Activated naive CD4-positive, alpha-beta T cell treated with Interleukin-2 at 50 U/mL for 16 hours (primary cell): Measurements from ENCODE around the gene CCDC18.
A peak's percentile ranks its signal among the peaks of the same experiment; 100 is the strongest.
"Not testable (repeated sequence)": the region's sequence is repeated elsewhere in the genome, so short reads cannot be mapped to it uniquely, and the experiment has no call there.

Source experiments
- DNase-seq: peaks from one replicate; pipeline ENCODE4 v3.0.0-alpha.2; 2020

Gene CCDC18

DNA sequence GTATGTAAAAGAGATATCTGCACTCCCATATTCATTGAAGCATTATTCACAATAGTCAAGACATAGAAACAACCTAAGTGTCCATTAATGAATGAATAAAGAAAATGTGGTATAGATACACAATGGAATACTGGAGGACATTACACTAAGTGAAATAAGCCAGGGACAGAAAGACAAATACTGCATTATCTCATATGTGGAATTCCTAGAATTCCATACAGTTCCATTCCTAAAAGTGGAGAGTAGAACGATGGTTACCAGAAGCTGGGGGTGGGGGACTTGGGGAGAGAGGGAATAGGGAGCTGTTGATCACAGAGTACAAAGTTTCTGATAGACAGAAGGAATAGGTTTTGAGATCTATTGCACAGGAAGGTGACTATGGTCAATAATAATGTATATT, 7.7 kb upstream of the CCDC18 start:
- no peak for DNase-seq

DNA sequence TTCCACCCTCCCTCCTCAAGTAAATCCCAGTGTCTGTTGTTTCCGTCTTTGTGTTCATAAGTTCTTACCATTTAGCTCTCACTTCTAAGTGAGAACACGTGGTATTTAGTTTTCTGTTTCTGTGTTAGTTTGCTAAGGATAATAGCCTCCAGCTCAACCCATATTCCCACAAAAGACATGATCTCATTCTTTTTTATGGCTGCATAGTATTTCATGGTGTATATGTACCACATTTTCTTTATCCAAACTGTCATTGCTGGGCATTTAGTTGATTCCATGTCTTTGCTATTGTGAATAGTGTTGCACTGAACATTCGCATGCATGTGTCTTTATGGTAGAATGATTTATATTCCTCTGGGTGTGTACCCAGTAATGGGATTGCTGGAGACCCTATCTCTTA, 5.9 kb upstream of the CCDC18 start:
- not testable (repeated sequence) for DNase-seq

DNA sequence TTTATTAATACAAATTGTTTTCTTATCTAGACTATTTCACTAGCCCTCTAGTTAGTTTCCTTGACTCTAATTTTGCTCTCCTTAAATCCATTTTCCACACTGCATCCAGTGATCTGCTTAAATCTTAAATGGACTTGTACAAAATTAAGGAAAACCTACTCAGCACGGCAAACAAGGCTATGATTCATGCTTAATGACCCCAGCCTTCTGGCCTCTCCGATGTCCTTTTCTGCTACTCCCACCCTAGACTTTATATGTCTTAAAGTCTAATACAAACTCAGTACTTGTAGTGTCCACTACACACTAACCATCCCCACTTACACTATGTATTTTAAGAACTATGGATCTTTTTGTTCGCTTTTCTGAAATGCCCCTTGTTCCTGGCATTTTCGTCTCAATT, 2.5 kb upstream of the CCDC18 start:
- DNase-seq, result no peak

DNA sequence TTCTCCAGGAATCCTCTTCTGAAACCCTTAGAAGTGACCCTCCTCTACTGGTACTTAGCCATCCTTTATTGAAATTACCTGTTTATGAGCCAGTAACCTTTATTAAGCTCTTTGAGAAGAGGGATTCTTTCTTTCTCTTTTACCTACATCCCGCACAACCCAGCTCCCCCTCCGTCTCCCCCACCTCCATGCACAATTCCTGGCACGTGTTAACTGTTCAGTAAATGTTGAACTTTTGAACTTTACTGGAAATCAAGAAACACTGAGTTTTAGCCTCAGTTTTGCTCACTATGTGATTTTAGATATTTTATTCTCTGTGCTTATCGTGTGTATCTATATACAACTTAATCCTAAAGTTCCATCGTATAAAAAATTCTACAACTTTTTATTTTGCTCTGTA, 2.1 kb upstream of the CCDC18 start:
- DNase-seq, result no peak

DNA sequence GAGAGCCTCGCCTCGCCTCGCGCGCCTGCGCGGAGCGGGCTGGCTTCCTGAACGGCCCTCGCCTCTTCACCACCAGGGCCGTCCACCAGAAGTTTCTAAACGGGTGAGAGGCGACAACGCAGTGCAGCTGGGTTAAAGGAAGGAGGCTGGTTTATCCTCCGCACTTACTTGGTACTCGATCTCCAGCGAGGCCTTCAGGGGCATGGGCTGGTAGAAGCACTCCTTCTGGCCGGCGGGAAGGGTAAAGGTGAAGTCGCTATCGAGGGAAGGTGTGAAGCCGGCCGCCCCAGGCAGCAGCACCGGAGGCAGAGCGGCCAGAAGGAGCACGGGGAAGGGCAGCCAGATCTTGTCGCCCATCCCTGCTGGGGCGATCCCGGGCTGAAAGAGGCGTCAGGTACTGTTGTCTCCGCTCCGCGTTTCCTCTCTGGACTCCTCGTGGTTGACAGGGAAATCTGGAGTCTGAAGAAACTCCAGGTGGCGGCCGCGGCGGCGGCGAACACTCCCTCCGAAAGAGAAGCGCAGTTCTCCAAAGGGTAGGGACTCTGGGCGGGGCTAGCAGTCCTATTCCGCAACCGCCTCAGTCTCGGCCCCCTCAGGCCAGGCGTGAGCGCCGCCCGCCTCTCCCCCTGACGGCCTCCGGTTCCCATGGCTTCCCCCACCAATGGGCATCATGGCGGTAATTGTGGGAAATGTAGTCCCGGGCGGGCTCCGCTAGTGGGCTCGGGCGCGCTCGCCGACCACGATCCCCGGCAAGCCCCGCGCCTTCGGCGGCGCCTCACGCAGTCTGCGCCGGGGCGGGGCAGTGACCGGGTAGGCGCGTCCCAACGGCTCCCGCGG, 420 bp upstream of the CCDC18 start, which contains the start of gene TMED5:
Gene TMED5 (minus strand): TSS at position 528 of the 837 bp plus-strand sequence. CDS start 171 bp downstream, at position 357.
- DNase-seq, result peak; percentile 95

DNA sequence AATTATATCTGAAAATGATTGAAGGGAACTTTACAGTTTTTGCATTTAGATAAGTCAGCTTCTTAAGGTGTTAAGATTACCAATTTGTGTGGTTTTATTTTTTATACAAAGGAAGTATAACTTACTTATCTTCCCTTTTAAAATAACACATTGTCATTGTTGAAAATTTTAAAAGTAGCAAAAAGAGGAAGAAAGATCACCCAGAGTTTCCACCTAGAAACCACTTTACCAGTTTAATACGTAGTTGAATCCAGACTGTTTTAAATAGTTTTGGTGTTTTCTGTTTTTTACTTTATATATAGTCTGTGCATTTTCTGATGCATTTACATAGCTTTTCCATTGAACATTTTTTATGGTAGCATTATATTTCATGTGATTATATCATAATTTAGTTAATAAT, 6.1 kb downstream of the CCDC18 start:
- no peak for DNase-seq

DNA sequence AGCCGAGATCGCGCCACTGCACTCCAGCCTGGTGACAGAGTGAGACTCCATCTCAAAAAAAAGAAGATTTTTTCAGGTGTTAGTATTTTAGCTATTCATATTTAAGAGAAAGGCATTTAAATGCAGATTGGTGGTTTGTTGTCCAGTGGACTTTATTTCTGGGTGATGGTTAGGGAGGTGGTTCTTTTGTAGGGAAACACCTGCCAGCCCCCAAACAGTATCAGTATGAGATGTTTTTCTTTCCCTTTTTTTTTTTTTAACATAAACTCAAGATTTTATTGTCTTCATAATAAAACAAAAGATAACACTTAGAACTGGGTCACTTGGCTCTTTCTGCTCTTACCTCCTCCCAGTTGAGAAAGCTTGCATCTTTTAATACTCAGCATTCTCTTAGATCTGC, 9.9 kb downstream of the CCDC18 start:
- DNase-seq, result no peak

DNA sequence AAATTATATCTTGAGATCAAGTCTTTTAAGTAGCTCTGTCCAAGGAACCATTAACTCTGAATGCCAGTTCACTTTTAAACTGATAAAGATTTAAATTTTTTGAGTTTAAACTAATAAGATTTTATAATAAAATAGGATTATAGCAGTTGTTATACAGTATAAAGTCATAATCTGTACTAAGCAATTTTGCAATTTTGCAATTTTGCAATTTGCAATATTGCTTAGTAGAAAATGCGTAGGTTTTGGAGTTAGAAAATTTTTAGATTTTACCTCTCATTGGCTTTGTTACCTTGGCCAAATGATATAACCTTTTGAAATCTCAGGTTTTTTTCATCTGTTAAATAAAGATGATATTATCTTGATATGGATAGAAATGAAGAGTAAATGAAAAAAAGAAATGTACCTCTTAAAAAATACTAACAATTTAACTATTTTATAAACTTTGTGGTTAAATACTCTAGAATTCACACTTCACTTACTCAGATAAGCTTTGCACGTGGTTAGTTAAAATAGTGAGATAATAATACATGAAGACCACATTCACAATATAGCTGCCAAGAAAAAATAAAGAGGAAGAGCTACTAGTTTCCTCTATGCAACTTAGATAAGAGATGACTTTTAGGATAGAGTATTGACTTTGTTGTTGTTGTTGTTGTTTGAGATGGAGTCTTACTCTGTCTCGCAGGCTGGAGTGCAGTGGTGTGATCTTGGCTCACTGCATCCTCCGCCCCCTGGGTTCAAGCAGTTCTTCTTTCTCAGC, 13.9 kb downstream of the CCDC18 start:
- DNase-seq, result no peak

DNA sequence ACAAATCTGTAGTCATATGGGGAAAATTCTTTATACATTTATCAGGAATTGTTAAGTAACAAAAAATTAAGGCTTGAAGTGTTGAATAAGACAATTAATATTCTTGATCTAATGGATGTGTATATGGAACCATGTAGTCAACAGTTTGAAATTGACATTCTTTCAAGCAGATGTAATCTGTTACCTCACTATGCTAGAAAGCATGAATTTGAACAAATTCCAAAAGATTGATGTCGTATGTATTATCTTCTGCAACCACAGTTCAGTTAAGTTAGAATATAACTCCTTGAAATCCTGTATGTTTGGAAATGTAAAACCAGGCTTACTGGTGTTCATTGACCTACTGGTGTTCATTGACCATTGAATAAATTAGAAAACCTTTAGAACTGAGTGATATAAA, 16.1 kb downstream of the CCDC18 start:
- no peak for DNase-seq

DNA sequence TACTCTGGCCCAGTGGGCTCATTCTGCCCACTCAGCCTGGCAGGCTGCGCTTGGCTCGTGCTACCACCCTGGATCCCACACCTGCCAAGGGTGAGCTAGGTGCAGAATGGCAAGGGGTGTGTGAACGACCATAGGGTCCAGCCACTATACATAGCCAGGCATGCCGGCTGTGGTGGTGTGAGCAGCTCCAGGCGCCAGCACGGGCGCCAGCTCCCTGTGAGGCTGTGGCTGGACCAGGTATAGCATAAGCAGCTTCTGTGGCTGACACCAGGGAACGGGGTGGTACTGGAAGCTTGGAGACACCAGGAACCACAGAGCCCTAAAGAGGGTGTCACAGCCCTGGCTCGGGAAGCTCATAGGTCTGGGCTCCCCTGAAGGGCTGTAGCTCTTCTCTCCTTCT, 18.6 kb downstream of the CCDC18 start:
- no peak for DNase-seq

DNA sequence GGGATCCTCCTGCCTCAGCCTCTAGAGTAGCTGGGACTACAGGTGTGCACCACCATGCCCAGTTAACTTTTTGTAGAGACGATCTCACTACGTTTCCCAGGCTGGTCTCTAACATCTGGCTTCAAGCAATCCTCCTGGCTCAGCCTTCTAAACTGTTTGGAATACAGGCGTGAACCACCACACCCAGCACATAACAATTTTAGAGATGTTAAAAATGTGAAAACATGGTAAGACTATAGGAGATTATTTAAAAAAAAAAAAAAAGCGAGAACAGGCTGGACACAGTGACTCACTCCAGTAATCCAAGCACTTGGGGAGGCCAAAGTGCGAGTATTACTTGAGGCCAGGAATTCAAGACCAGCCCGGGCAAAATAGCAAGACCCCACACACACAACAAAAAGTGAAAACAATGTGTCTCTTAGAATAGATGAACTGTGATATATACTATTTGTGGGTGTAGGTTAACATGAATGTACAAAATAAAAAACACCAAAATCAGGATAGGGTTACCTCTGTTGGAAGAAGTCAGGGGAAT, 19.6 kb downstream of the CCDC18 start:
- DNase-seq, result no peak

DNA sequence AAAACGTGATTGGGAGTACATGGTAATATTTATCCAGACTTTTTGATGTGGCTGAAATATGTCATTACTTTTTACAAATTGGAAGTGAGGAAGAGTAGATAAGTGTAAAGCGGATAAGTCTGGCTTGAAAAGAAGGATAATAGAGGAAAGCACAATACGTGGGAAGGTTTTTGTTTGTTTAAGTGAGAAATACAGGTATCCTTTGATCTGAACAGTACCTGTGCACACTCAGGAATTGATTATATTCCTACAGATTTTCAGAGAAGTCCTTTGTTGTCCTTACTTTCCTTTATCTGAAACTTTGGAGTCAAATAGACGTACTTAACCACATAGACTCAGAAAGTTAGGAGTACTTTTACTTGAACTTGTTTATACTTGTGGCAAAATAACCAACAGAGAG, 20.2 kb downstream of the CCDC18 start:
- DNase-seq, result no peak

DNA sequence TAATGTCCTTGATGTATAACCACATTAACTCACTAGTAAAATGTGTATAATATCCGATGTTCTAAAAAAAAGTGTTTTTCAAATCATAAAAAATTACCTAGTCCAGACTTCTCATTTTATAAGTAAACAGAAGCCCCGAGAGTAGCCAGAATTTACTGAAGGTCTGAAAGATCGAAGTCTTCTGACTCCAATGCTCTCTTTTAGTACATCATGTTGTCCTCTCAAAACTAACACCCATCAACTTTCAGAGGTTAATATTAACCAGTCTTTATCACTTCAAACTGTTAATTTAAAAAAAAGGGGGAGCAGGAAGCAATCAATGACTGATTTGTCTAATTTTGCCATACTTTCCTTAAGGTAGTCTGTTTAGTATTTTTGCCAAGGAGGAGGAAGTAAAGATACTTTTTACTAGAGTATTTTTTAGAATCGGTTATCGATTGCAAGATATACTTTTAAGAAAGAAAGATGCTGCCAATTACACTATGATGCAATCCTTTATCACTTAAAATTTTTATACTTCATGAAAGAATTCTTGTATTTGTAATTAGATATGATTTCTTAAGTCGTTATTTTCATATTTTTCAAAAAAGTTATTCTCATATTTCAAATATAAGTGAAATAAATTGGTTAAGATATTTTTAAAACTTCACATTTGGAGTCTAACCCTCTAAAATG, 25.5 kb downstream of the CCDC18 start:
- no peak for DNase-seq

DNA sequence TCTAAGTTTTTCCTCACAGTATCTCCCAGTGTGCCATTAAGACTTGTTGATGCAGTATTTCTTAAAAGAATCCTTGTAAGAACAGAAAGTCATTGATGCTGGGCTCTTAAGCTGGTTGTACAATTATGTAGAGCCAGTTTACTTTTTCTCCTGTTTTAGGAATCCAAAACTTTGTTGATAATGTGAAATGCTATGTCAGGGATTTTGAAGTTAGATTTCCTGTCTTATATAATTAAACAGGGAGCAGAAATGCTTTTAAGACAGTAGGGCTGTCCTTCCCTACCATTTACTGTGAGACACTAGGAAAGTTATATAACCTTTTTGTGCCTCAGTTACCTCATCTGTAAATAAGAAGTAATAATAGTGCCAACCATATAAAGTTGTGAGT, 26.0 kb downstream of the CCDC18 start:
- DNase-seq, result no peak

DNA sequence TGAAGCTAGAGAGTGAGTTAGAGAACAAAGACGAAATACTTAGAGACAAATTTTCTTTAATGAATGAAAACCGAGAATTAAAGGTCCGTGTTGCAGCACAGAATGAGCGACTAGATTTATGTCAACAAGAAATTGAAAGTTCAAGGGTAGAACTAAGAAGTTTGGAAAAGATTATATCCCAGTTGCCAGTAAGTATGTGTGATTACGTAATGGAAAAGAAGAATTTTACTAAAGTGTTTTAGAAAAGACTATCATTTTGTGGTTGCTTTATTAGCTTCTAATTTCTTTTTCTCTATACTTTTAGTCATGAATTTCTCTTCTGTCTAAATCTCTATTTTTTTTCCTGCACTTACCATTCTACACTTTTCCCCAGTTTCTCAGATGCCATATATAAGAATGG, 26.7 kb downstream of the CCDC18 start:
- DNase-seq, result no peak

DNA sequence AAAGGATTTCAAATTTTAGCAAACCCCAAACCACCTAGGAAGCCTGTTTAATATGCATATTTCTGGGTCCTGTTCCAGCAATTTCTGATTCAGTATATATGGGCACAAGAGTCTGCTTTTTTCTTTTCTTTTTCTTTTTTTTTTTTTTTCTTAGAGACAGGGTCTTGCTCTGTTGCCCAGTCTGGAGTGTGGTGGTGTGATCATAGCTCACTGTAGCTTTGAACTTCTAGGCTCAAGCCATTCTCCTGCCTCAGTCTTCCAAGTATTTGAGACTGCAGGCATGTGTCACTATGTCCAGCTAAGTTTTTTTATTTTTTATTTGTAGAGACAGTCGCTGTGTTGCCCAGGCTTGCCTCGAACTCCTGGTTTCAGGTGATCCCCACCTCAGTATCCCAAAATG, 34.8 kb downstream of the CCDC18 start:
- no peak for DNase-seq

DNA sequence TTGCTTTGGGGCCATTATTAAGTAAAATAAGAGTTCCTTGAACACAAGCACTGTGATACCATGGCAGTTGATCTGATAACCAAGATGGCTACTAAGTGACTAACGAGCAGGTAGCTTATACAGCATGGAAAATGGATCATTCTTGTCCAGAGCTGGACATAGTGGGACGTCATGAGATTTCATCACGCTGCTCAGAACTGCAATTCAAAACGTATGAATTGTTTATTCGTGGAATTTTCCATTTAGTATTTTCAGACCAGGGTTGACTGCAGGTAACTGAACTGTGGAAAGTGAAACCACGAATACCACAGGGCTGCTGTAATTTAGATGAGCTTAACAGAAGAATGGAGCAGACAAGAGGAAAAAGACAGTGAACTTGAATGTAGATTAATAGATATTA, 38.9 kb downstream of the CCDC18 start:
- peak; percentile 3 for DNase-seq

DNA sequence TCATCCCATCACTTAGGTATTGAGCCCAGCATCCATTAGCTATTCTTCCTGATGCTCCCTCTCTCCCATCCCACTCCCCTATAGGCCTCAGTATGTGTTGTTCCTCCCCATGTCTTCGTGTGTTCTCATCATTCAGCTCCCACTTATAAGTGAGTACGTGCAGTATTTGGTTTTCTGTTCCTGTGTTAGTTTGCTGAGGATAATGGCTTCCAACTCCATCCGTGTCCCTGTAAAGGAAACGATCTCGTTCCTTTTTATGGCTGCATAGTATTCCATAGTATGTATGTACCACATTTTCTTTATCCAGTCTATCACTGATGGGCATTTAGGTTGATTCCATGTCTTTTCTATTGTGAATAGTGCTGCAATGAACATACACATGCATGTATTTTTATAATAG, 40.2 kb downstream of the CCDC18 start:
- not testable (repeated sequence) for DNase-seq

DNA sequence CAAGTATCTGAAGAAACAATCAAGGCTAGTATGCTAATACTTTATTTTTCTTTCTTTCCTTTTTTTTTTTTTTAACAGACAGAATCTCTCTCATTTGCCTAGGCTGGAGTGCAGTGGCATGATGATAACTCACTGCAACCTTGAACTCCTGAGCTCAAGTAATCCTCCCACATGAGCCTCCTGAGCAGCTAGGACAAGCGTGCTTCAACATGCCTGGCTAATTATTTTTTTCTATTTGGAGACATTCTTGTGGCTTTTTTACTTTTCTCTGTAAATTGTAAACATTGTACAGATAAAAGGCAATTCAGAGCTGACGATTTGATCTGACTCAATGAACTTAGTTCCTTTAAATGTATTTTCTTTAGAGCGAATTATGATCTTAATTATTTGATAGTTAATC, 41.4 kb downstream of the CCDC18 start:
- DNase-seq, result no peak

DNA sequence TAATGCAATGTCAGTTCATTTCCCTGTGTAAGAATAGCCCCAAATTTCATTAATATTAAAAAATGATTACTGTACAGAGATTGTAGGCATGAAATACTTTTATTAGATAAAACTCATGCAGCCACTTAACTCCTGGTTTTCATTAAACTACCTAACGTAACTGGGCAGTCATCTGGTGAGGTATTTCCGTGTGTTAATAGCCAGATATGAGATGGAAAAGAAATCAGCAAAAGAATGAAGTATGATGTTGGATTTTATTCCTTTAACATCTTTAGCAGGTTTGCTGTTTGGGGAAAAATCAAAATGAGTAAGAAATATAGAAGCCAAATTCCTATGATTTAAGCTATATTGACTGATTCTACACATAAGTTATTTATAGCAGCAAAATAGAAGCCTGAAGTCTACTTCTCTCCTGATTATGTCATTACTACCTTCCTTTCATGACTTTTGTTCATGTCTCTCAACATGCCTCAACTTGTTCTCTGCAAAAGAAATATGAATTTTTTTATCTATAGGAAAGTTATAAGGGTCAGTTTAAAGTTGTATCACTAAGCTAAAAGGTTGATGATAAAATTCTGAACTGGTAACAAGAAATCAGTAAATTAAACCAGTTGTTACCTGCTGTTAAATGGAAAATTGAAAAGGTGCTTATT, 42.6 kb downstream of the CCDC18 start:
- no peak for DNase-seq

DNA sequence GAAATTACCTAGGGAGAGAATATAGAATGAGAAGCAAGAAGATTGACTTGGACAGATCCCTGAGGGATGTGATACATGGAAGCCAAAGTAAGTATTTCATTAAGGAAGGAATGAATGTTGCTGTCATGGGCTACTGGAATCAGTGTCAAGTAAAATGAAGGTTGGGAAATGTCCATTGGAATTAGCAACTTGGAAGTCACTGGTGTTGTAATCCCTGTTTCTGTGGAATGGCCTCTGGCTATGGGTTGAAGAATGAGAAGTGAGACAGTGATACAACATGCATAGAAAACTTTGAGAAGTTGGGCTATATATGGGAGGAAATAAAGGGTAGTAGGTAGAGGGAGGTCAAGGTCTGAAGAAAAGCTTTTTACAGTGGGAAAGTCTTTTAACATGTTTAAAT, 54.7 kb downstream of the CCDC18 start:
- no peak for DNase-seq

DNA sequence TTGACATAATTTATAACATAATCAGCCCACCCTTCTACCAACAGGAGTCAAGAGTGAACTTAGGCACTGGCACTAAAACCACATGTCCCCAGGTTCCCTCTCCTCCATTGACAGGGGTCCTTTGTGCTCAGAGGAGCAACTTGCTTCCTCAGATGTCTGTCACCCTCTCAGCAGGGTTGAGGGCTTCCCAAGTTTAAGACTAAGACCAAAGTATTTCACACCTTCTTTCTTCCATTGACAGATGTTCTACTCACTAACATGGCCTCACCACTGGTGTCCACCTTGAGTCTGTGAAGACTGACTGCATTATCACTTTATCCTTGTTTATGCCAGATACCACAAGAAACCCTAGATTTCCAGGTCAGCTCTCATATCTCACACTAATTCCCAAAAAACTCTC, 56.5 kb downstream of the CCDC18 start:
- DNase-seq, result no peak

DNA sequence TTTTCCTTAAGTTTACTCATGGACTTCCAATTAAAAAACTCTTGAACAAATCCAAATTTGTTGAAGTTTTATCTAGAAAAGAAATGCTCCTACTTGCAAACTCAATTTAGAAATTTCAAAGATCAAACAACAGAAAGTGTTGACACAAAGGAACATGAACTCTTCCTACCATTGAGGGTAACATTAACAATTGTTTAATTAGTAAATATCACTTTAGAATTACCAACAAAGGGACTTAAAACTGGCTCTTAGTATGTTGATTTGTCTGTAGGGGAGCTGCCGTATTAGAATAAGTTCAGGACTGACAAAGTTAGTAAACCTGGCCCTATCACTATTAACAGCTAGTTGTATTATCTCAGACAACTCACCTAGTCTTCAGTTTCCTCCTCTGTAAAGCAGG, 57.9 kb downstream of the CCDC18 start:
- no peak for DNase-seq
